COR-L47 (cell line): ENCODE results near the gene MAS1L.
"Not testable (repeated sequence)": the region's sequence is repeated elsewhere in the genome, so short reads cannot be mapped to it uniquely, and the experiment has no call there.

ENCODE experiments used
- DNase-seq: peaks from one replicate; lab custom pipeline; 2025; lab: John Stamatoyannopoulos, UW

MAS1L gene

DNA sequence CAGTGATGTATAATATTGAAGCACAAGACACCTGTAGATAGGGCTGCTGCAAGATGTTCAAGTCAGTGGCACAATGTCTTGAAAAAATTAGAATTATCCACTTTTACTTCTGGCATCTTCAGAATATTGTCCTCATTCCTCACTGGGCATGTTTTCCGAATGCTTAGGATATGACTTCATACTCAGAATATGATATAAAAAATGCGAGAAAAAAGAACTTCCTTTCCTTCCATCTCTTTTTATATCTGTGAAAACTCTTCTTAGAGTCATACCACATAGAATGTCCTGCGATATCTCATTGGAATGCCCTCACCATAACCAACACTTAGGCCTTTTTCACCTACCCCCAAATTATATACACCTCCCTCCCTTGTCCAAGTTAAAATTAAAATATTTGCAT, 4.6 kb downstream of the MAS1L start:
- DNase-seq, result no peak

DNA sequence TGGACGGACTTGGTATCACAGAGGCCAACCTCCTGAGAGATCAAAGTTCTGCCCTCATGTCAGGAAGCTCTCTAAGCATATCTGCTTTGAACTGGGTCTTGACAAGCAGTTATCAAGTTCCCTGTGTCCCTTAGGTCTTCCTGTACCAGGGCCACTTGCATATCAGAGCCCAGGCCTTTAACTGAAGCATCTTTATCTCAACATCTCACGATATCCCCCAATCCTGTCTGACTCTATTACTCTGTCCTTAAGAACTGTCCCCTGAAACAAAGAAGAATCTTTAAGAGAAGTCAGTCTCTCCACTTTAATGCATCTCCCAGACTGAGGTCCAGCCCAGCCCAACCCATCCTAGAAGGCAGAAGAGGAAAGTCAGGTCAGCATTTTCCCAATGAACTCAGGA, 8.2 kb downstream of the MAS1L start:
- no peak for DNase-seq

DNA sequence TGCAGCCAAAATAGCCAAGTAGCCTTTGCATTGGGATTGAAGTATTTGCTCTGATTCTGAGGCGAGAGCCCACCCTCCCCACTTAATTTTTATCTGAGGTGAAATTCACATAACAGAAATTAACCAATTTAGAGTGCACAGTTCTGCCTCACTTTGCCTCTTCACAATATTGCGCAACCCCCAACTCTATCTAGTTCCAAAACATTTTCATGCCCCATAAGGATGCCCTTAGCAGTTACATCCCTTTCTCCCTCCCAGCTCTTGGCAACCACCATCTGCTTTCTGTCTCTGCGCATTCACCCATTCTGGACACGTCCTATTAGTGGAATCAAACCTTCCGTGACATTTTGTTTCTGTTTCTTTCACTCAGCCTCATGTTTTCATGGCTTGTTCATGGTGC, 9.0 kb downstream of the MAS1L start:
- DNase-seq, result no peak

DNA sequence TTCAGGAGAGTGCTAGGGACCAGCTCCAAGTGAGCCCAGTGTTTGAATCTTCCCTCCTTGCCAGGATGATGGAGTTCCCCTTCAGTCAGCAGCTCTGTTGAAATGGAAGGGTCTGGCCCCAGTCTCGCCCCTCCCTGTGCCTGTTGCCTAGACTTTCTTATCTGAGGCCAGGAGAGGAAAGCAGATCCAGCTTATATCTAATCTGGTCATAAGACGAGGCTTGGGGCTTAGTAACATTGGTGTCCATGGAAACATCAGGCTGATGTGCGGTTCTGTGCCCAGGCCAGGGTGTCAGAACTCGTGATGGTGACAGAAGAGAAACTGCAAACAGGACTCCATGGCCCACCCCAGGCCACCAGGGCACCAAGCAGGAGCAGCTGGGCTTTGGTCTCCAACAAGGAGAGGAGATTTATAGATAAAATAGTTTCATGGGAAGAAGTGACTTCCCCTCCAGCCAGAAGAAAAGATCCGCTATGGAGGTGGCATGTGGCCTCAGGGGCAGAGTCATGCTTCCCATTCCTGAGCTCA, 9.8 kb downstream of the MAS1L start:
- no peak for DNase-seq

DNA sequence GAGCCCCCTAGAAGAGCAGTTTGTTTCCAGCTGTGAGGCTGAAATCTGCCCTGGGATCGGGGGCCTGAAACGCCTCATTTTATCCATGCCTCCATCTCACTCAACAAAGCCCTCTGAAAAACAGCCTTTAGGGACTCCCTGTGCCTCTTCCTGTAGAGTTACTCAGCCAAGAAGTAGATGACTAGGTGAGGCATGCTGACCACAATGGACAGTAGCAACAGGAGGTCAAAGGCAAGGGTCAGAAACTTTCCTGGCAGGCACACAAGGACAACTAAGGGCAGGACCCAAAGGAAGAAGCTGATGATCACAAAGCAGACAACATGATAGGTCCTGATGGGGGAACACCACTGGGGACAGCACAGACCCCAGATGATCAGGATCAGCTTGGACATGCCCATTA, 12.8 kb downstream of the MAS1L start:
- DNase-seq, result no peak

DNA sequence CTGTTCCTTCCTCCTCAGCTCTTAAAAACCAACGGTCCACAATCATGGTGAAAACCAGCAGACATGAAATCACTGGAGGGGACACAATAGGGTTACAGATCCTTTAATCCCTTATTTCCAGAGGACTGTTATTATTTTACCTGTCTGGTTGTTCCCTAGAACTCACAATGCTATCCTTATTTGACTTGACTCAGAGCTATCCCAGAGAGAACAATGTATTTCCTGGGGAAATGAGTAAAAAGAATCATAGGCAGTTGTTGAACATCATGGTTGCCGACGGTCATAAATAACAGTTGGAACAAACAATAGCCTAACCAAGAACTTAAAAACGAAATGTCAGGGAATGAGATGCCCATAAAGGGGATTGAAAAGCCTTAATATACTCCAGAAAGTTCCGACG, 21.5 kb downstream of the MAS1L start:
- DNase-seq, result no peak

DNA sequence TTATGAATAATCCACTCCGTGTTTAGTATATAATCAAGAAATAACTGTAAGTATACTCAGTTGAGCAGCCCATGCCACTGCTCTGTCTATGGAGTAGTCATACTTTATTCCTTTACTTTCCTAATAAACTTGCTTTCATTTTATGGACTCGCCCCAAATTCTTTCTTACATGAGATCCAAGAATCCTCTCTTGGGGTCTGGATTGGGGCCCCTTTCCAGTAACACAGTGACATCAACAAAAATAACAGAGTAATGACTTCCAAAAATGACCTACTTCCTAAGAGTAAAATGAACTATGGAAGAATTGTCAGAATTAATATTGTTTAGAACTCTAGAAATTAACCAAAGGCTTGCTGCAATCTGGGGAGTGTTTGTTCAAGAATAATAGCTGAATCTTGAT, 22.0 kb downstream of the MAS1L start:
- no peak for DNase-seq

DNA sequence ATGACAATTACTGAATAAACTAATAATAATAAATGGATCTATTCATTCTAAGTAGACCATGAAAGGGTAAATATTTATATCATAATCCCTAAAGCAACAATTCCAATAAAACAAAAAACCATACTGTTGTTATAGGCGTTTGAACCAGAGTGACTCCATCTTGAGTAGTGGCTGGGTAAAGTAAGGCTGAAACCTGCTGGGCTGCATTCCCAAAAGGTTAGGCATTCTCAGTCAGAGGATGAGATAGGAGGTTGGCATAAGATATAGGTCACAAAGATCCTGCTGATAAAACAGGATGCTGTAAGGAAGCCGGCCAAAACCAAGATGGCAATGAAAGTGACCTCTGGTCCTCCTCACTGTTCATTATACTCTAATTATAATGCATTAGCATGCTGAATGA, 22.5 kb downstream of the MAS1L start:
- DNase-seq, result no peak

DNA sequence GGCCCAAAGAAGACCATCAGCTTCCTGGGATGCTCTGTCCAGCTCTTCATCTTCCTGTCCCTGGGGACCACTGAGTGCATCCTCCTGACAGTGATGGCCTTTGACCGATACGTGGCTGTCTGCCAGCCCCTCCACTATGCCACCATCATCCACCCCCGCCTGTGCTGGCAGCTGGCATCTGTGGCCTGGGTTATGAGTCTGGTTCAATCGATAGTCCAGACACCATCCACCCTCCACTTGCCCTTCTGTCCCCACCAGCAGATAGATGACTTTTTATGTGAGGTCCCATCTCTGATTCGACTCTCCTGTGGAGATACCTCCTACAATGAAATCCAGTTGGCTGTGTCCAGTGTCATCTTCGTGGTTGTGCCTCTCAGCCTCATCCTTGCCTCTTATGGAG, 25.7 kb downstream of the MAS1L start:
- DNase-seq, result no peak

DNA sequence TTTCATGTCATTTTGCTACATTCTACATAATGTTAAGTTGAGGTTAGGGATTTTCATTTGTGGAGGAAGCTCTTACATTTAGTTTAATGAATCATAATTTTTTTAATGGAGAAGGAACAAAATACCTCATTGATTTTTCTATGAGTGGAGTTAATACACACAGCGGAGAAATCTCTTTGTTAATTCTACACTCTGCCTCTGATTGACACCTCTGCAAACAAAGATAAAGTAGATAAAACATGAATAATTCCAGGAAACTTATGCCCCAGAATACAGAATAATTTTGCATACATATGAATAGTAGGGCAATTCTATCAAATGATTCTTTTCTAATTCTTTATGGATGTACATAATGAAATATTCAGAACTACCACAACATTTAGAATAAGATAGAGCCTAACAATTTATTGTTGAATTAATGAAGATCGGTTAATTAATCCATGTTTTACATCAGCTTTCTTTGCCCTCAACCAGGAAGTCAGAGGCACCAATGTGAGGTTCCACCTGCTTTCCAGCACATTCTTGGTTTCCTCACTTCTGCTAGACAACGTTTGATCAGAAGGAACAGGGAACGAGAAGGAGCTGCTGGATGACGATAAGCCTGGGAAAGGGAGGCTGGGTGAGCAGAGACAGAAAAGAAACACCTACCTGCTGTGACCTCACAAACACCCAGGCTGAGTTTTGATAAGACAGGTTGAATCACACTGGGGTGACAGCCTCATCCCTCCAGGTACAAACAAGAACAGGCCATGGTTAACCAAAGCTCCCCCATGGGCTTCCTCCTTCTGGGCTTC, 26.5 kb downstream of the MAS1L start:
- DNase-seq, result no peak

DNA sequence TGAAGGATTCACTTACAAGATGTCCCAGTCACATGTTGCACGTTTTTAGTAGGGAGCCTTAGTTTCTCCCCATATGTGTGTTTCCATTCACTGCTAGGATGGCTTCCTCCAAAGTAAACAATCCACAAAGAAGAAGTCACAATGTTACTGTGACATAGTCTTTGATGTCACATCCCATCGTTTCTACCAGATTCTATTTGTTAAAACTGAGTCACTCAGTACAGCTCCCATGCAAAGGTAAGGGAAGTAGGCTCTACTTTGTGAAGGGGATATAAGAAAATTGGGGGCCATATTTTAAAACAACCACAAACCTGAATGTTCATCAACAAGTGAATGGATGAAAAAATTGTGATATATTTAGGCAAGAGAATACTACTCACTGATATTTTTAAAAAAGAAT, 30.8 kb downstream of the MAS1L start, which contains the start of the genes OR11A1 and OR2H1:
Gene OR11A1 (minus strand): TSS at position 101 of the 400 bp plus-strand sequence. CDS start 29,430 bp downstream, outside the sequence.
Gene OR2H1 (plus strand): TSS at position 185 of the 400 bp plus-strand sequence. CDS start 4,615 bp downstream, outside the sequence.
- no peak for DNase-seq

DNA sequence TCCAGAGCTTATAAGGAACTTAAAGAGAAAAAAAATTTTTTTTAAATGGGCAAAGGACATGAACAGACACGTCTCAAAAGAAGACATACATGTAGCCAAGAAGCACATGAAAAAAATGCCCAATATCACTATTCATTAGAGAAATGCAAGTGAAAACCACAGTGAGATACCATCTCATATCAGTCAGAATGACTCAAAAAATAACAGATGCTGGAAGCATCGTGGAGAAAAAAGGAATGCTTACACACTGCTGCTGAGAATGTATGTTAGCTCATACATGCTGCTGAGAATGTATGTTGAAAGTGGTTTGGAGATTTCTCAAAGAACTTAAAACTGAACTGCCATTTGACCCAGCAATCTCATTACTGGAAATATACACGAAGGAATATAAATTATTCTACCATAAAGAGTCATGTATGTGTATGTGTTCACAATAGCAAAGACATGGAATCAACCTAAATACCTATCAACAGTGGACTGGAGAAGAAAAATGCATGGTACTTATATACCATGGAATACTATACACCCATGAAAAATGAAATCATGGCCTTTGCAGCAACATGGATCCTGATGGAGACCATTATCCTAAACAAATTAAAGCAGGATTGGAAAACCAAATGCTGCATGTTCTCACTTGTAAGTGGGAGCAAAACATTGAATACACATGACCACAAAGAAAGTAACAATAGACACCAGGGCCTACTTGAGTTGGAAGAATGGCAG, 36.1 kb downstream of the MAS1L start:
- no peak for DNase-seq

DNA sequence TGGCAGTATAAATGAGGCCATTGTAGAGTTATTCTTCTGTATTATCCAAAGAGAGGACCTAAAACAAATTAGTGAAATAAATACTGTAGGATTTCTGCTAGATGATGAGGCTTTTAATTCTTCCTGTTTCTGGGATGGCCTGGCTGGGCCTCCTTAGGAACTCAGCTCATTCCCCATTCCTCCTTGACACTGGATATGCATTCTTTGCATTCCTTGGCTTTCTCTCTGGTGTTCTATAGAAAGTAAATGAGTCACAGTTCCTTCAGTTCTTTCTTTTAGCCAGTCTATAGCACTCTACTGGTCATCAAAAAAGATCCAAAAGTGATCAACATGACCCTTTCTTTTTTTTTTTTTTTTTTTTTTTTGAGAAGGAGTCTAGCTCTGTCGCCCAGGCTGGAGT, 40.1 kb downstream of the MAS1L start:
- no peak for DNase-seq

DNA sequence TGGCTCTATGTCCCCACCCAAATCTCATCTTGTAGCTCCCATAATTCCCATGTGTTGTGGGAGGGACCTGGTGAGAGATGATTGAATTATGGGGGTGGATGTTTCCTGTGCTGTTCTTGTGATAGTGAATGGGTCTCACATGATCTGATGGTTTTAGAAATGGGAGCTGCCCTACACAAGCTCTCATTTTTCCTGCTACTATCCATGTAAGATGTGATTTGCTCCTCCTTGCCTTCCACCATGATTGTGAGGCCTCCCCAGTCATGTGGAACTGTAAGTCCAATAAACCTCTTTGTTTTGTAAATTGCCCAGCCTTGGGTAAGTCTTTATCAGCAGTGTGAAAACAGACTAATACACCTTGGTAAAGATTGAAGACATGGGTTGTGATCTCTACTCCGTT, 43.7 kb downstream of the MAS1L start:
- DNase-seq, result not testable (repeated sequence)

DNA sequence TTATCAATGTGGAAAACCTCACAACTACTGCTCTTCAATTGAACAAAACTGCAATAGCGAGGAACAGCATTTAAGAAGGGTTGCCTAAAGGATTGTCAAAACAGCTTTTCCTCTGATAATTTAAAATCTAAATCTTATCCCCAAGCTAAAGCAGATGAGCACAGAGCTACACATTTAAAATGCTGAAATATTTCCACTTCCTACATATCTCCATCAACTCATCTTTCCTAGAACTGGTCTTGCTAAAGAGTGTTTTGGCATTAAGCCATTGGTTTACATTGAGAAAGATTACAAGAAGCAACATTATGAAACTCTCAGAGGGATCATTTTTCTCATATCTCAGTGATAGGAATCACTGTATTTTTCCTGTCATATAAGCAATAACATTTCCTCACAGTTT, 45.0 kb downstream of the MAS1L start:
- DNase-seq, result no peak

DNA sequence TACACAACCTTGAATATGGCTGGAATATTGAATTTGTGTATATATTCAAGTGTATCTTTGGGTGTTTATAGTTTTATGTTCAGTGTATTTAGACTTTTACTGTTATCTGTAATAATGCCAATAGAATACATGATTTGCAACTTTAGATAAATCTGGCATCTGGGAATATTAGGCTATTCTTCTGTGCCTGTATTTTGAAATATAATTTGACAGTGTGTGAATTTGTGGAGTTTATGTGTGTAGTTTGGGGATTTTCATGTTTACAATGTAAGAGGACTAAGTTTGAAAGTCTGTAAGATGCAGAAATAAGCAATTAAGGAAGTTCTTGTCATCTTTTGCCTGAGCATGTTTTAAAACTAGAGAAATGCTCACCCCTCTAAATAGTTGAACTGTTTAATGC, 48.8 kb downstream of the MAS1L start, which contains the start of gene OR10C1:
Gene OR10C1 (plus strand): TSS at position 301 of the 400 bp plus-strand sequence. CDS start 710 bp downstream, outside the sequence.
- DNase-seq, result no peak

DNA sequence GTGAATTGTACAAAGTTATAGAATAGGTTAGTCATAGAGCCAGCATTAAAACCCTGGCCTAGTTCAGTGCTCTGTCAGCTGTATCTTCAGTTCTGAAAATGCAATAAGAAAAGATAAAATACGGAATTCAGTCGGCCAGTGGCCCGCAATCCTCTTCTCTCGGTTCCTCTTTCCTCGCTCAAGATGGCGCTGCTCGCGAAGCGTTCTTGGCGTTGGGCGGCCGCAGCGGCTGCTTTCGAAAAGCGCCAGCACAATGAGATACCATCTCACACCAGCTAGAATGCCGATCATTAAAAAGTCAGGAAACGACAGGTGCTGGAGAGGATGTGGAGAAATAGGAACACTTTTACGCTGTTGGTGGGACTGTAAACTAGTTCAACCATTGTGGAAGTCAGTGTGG, 51.0 kb downstream of the MAS1L start:
- not testable (repeated sequence) for DNase-seq
